GM11168 (cell line): ENCODE measurements around the gene GTF2H4.

Experiments used
- in situ Hi-C: fragments of 300-500 bp; cut with MboI; formaldehyde crosslinking; loops from one replicate; pipeline ENCODE4 v1.12.0; 2022; ENCODE audit warnings: low sequenced_read_pairs; ENCODE audit not compliant: unreplicated experiment

GTF2H4 gene

GRCh38 chr6:30947231-30947630 is 39.2 kb downstream of the GTF2H4 start:
- in situ Hi-C loops: no loop called here

DNA sequence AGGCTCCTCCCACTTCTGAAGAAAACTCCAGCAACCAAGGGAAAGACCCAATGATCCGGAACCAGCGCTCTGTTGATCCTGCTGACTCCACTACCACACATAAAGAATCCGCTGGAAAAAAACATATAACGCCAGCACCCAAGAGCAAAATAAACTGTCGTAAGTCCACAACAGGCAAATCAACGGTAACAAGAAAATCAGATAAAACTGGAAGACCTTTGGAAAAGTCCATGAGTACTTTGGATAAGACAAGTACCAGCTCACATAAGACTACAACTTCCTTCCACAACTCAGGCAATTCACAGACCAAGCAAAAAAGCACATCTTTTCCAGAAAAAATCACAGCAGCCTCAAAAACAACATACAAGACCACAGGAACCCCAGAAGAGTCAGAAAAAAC is 40.8 kb downstream of the GTF2H4 start:
- in situ Hi-C loops: no loop called here

- in situ Hi-C loops: no loop called here
These were observed 44.0 kb downstream of the GTF2H4 start for GRCh38 chr6:30951907-30952469.

DNA sequence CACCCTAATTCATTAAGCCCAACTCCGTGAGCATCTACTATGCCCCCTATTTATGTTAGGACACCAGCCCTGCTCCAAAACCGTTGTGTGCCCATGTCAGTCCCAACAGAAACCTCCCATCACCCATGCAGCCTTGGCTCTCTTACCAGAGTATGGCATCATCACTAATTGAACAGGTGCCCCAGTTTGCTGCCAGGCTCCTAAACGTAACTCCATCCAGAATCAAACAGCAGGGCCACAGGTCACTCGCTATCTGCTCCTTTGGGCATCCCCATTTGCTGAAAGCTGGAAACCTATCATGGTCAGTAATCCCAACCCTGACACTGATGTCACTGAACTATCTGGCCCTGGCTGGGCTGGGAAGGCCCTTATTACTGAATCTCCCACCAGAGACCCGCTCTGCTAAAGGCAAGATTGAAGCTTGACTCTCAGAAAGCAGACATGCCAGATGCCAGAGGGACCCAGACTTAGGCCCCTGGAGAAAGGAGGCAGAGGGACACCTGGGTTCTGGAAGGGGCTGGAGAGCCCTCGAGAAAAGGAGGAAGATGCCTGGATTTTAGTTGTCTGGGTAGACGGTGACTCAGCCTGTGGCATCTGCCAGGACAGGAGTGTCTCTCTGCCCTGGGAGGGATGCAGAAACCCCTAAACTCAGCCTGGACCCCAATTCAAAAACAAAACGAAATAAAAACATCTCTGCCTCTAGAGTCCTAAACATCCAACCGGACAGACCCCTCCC is 46.8 kb downstream of the GTF2H4 start:
- in situ Hi-C loops: no loop called here

- in situ Hi-C loops: no loop called here
These were observed 47.5 kb downstream of the GTF2H4 start for GRCh38 chr6:30955367-30956042.

GRCh38 chr6:30957716-30958115 is 49.7 kb downstream of the GTF2H4 start:
- in situ Hi-C loops: no loop called here

DNA sequence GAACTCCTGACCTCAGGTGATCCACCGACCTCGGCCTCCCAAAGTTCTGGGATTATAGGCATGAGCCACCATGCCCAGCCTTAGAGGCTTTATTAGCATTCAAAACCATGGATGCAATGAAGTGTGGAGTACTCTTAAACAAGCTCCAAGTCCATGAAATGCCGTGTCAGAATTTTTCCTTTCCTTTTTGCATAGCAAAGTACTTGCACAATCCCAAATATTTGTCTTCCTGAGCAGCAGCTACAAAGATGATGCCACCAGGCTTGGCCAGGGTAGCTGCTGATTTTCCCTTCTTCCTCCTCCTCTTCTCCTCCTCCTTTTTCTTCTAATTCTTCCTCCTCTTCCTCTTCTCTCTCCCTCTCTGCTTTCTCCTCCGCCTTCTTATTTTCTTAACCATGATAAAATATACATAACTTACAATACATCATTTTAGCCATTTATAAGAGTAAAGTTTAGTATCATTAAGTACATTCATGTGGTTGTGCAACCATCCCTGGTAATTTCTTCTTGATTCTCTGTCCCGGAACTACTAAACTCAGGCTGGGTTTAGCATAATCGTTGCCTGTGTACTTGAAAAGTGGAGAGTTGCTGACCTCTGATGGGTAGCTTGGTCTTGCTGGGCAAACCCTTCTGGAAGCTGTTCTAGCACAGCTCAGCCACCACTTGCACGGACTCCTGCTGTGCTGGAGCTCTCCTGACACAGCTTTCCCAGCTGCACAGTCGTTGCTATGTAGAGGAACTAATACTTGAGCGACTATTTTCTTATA is 53.1 kb downstream of the GTF2H4 start:
- in situ Hi-C loops: no loop called here

- in situ Hi-C loops: no loop called here
These were observed 54.7 kb downstream of the GTF2H4 start for GRCh38 chr6:30962716-30963115.

DNA sequence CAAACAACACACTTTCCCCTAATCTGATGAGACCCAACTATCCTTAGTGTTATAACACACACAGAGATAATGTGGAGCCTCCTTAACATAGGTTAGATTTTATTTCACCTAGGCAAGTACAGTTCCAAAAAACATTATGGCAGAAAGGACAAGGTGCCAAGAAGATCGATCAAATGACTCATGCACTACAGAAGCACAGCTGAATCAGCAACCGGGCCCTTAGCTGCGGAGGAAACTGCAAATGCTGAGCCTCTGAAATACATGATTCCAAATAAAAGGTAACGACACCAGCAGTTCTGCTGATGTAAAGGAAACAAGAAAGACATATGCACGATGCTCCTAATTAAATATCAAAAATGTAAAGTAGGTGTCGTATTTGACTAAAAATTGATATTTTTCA is 55.6 kb downstream of the GTF2H4 start:
- in situ Hi-C loops: no loop called here
